Measurements from ENCODE around the gene CRYL1. TPM values are rescaled to one million over a fixed set of nuclear protein-coding genes. Genes with fewer than 3 reads are reported as not detected.

The CRYL1 gene
- total RNA-seq, 1 experiment from 2014 or later: 26.5 TPM

DNA sequence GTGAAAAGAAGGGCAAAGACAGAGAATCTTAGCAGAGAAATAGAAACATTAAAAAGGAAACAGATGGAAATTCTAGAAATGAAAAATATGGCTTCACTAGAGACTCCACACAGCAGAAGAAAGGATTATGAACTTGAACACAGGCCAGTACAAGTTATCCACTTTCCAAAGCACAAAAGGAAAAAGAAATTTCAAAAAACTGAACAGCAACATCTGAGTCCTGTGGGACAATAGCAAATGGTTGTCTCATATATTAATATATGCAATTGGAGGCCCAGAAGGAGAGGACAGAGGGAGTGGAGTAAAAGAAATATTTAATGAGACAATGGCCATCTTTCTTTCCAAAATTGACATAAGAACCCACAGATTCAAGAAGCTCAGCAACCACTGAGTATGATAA, 151.8 kb downstream of the CRYL1 start (continued):
- TF ChIP-seq FOSL1 (IDR thresholded peaks at IDR 0.05; ENCODE audit: low read depth): no peak
- TF ChIP-seq POLR2A (IDR thresholded peaks at IDR 0.05; ENCODE audit: borderline replicate concordance, extremely low read depth, insufficient read depth, insufficient read length): no peak

GRCh38 chr13:20371825-20372224, 153.8 kb downstream of the CRYL1 start:
- ChIA-PET POLR2A (interaction anchor here (0.6 kb wide), 1 partner anchor 531 kb away, joined by 3 read pairs; no protein-coding TSS in a partner anchor), CTCF (no interaction called here), RAD21 (ENCODE audit: low non-redundant PET in 1 of 2, low total read pairs in 2 of 2, uncharacterized antibody in 2 of 2, unreplicated experiment in 2 of 2) (no interaction called here)
- Histone ChIP-seq H3K9me2 (ENCODE audit: insufficient read depth) (no peaks in the 10 kb centered on the region), H3K4me2 (ENCODE audit: low read length) (no peak overlapping the region), H3K36me3 (ENCODE audit: control insufficient read depth in 1 of 2, insufficient read depth in 2 of 2, low read length in 2 of 2) (no peaks in the 10 kb centered on the region), H4K20me1 (ENCODE audit: insufficient read depth) (no peaks in the 10 kb centered on the region), H2AFZ (ENCODE audit: low read depth, low read length, poor library complexity, severe bottlenecking) (no peak overlapping the region), H3K79me2 (ENCODE audit: insufficient read depth, low read length) (no peaks in the 10 kb centered on the region), H3K27ac (ENCODE audit: low read depth, low read length) (no peak overlapping the region), H3K27me3 (ENCODE audit: insufficient read depth, low read length) (no peaks in the 10 kb centered on the region), H3K4me1 (ENCODE audit: control insufficient read depth in 1 of 2, insufficient read depth in 2 of 2, low read length in 2 of 2) (peaks cover 8% of the 10 kb centered on the region in 2 experiments), H3K9me3 (ENCODE audit: control insufficient read depth in 1 of 2, insufficient read depth in 1 of 2, low read depth in 1 of 2, low read length in 2 of 2) (no peaks in the 10 kb centered on the region), H3K4me3 (replicated peaks in 1 of 2; ENCODE audit: low read depth in 1 of 2, low read length in 2 of 2) (no peak overlapping the region), H3K9ac (ENCODE audit: low read length) (no peak overlapping the region)
- no peak for DNase-seq (ENCODE audit: low read depth, low spot score)
- TF ChIP-seq SRF (IDR thresholded peaks at IDR 0.05; ENCODE audit: low read depth): no peak
- TF ChIP-seq CBX3 (IDR thresholded peaks at IDR 0.05; ENCODE audit: low read depth): no peak
- BruUV-seq (replicated peaks): no TSS peak
- intact Hi-C loops (cut with micrococcal nuclease): no loop called here
- no peak for ATAC-seq

- H3K27me3 ChIP-seq (ENCODE audit: insufficient read depth, low read length): no peaks in the 10 kb centered on the region
- H3K9me2 ChIP-seq (ENCODE audit: insufficient read depth): no peaks in the 10 kb centered on the region
- H3K4me2 ChIP-seq (ENCODE audit: low read length): peak overlapping the region; percentile 42
- CTCF ChIA-PET: interaction anchor here (0.9 kb wide), 1 partner anchor 174 kb away, joined by 3 read pairs; no protein-coding TSS in a partner anchor
- no peak overlapping the region for H2AFZ ChIP-seq (ENCODE audit: low read depth, low read length, poor library complexity, severe bottlenecking)
- RAD21 ChIA-PET (ENCODE audit: low non-redundant PET in 1 of 2, low total read pairs in 2 of 2, uncharacterized antibody in 2 of 2, unreplicated experiment in 2 of 2): no interaction called here
- no peak overlapping the region for H3K27ac ChIP-seq (ENCODE audit: low read depth, low read length)
- H4K20me1 ChIP-seq (ENCODE audit: insufficient read depth): no peaks in the 10 kb centered on the region
- peak; percentile 11; the same call in 1 of the 2 replicates for TF ChIP-seq JUND (IDR thresholded peaks at IDR 0.05)
- TF ChIP-seq SRF (IDR thresholded peaks at IDR 0.05; ENCODE audit: low read depth): no peak
- H3K4me1 ChIP-seq (ENCODE audit: control insufficient read depth in 1 of 2, insufficient read depth in 2 of 2, low read length in 2 of 2): peaks cover 8% of the 10 kb centered on the region in 2 experiments
- no peaks in the 10 kb centered on the region for H3K79me2 ChIP-seq (ENCODE audit: insufficient read depth, low read length)
- H3K9ac ChIP-seq (ENCODE audit: low read length): no peak overlapping the region
- intact Hi-C loops (cut with micrococcal nuclease): no loop called here
- POLR2A ChIA-PET: no interaction called here
- DNase-seq (ENCODE audit: low read depth, low spot score) (no peak), ATAC-seq (no peak; the same call in 1 of the 2 replicates)
- no peaks in the 10 kb centered on the region for H3K36me3 ChIP-seq (ENCODE audit: control insufficient read depth in 1 of 2, insufficient read depth in 2 of 2, low read length in 2 of 2)
- H3K9me3 ChIP-seq (ENCODE audit: control insufficient read depth in 1 of 2, insufficient read depth in 1 of 2, low read depth in 1 of 2, low read length in 2 of 2): no peaks in the 10 kb centered on the region
- H3K4me3 ChIP-seq (replicated peaks in 1 of 2; ENCODE audit: low read depth in 1 of 2, low read length in 2 of 2): no peak overlapping the region
- no TSS peak for BruUV-seq (replicated peaks)
Observed at GRCh38 chr13:20370815-20371421, 154.7 kb downstream of the CRYL1 start.

All from HCT116 (cell line).